ENCODE data around the gene HPSE2. TPM values are rescaled to one million over a fixed set of nuclear protein-coding genes. Genes with fewer than 3 reads are reported as not detected.
"Not testable (repeated sequence)": the region's sequence is repeated elsewhere in the genome, so short reads cannot be mapped to it uniquely, and the experiment has no call there.

The HPSE2 gene
- total RNA-seq, 4 donors from 2014 or later: not detected

GRCh38 chr10:98994030-98994429, 241.6 kb downstream of the HPSE2 start:
- TF ChIP-seq POLR2A (IDR thresholded peaks at IDR 0.05): no peak
- TF ChIP-seq, protein P1, sequence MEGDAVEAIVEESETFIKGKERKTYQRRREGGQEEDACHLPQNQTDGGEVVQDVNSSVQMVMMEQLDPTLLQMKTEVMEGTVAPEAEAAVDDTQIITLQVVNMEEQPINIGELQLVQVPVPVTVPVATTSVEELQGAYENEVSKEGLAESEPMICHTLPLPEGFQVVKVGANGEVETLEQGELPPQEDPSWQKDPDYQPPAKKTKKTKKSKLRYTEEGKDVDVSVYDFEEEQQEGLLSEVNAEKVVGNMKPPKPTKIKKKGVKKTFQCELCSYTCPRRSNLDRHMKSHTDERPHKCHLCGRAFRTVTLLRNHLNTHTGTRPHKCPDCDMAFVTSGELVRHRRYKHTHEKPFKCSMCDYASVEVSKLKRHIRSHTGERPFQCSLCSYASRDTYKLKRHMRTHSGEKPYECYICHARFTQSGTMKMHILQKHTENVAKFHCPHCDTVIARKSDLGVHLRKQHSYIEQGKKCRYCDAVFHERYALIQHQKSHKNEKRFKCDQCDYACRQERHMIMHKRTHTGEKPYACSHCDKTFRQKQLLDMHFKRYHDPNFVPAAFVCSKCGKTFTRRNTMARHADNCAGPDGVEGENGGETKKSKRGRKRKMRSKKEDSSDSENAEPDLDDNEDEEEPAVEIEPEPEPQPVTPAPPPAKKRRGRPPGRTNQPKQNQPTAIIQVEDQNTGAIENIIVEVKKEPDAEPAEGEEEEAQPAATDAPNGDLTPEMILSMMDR (IDR thresholded peaks at IDR 0.05): no peak
- Histone ChIP-seq H3K4me1 (no peaks in the 10 kb centered on the region), H3K36me3 (no peaks in the 10 kb centered on the region), H3K4me3 (replicated peaks in 1 of 3) (no peak overlapping the region), H3K27ac (no peak overlapping the region), H3K27me3 (no peaks in the 10 kb centered on the region), H3K9me3 (no peaks in the 10 kb centered on the region)
- DNase-seq: no peak
- intact Hi-C loops (cut with DNase I): no loop called here

GRCh38 chr10:98983751-98984150, 251.9 kb downstream of the HPSE2 start:
- H3K27me3 ChIP-seq; DNase-seq; H3K4me1 ChIP-seq; intact Hi-C loops (cut with DNase I); H3K27ac ChIP-seq; H3K4me3 ChIP-seq (replicated peaks in 1 of 3); H3K9me3 ChIP-seq; H3K36me3 ChIP-seq: not testable (repeated sequence)
- WGBS, 2 donors: 91 to 96% methylated on average over 9 of the region's 9 CpGs

- intact Hi-C loops (cut with DNase I): no loop called here
- 61 to 72% methylated on average over 5 of the region's 5 CpGs for WGBS, 2 donors
- Histone ChIP-seq H3K27ac (no peak overlapping the region), H3K27me3 (no peaks in the 10 kb centered on the region), H3K36me3 (no peaks in the 10 kb centered on the region), H3K9me3 (no peaks in the 10 kb centered on the region), H3K4me3 (replicated peaks in 1 of 3) (no peak overlapping the region), H3K4me1 (no peaks in the 10 kb centered on the region)
- no peak for DNase-seq
- no peak for TF ChIP-seq POLR2A (IDR thresholded peaks at IDR 0.05)
- TF ChIP-seq, protein P1 (IDR thresholded peaks at IDR 0.05): no peak
Observed at GRCh38 chr10:98980353-98980752, 255.3 kb downstream of the HPSE2 start.

DNA sequence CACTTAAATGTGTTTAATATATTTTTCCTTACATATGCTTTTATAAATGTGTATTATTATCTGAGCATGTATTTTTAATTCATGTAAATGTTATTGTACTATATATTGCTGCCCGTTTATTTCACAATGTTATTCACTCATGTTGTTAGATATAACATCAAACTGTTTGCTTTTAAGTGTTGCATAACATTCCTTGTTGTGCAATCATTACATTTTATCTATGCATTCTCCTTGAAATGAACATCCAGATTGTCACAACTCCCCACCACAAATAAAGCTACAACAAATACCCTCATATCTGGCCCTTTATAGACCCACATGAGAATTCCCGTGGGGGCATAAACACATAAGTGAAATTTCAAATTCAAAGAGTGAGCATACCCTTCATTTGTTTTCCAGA, 264.2 kb downstream of the HPSE2 start:
- no peaks in the 10 kb centered on the region for H3K27me3 ChIP-seq
- H3K4me1 ChIP-seq: no peaks in the 10 kb centered on the region
- H3K36me3 ChIP-seq: no peaks in the 10 kb centered on the region
- H3K4me3 ChIP-seq (replicated peaks in 1 of 3): no peak overlapping the region
- 81 to 83% methylated on average over 2 of the region's 2 CpGs for WGBS, 2 donors
- intact Hi-C loops (cut with DNase I): no loop called here
- no peak overlapping the region for H3K27ac ChIP-seq
- DNase-seq: no peak
- H3K9me3 ChIP-seq: no peaks in the 10 kb centered on the region
- TF ChIP-seq, protein P1 (IDR thresholded peaks at IDR 0.05): no peak
- TF ChIP-seq POLR2A (IDR thresholded peaks at IDR 0.05): no peak

- Histone ChIP-seq H3K36me3 (no peaks in the 10 kb centered on the region), H3K27ac (no peak overlapping the region), H3K4me3 (replicated peaks in 1 of 3) (no peak overlapping the region), H3K27me3 (no peaks in the 10 kb centered on the region), H3K4me1 (no peaks in the 10 kb centered on the region), H3K9me3 (no peaks in the 10 kb centered on the region)
- TF ChIP-seq, protein P1 (IDR thresholded peaks at IDR 0.05): no peak
- no peak for TF ChIP-seq POLR2A (IDR thresholded peaks at IDR 0.05)
- intact Hi-C loops (cut with DNase I): no loop called here
- DNase-seq: no peak
Observed at GRCh38 chr10:98967601-98968000, 268.1 kb downstream of the HPSE2 start.

DNA sequence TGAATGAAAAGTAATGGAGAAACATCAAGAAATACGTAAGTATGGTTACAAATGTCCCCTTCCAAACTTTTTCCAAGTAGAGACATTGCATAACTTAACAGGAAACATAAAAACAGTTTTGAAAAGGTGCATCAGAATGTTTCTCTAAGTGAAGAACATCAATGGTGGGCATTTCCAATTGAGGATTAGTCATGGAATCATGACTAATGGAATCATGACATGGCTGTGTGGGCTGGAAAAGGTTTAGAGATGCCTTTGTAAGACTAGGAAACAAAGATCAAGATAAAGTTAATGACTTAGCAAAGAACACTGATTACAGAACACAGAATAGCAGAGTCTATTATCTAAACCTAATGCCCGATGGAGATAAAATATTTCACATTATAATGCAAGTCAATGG, 272.0 kb downstream of the HPSE2 start:
- no peaks in the 10 kb centered on the region for H3K4me1 ChIP-seq
- H3K9me3 ChIP-seq: no peaks in the 10 kb centered on the region
- H3K36me3 ChIP-seq: no peaks in the 10 kb centered on the region
- no peak for DNase-seq
- TF ChIP-seq POLR2A (IDR thresholded peaks at IDR 0.05): no peak
- TF ChIP-seq, protein P1 (IDR thresholded peaks at IDR 0.05): no peak
- no peak overlapping the region for H3K27ac ChIP-seq
- H3K27me3 ChIP-seq: no peaks in the 10 kb centered on the region
- WGBS, 2 donors: 77 to 82% methylated on average over 2 of the region's 2 CpGs
- intact Hi-C loops (cut with DNase I): no loop called here
- no peak overlapping the region for H3K4me3 ChIP-seq (replicated peaks in 1 of 3)
